ENCODE measurements around the gene SLC22A5.
A peak's percentile ranks its signal among the peaks of the same experiment; 100 is the strongest.

Gene SLC22A5

DNA sequence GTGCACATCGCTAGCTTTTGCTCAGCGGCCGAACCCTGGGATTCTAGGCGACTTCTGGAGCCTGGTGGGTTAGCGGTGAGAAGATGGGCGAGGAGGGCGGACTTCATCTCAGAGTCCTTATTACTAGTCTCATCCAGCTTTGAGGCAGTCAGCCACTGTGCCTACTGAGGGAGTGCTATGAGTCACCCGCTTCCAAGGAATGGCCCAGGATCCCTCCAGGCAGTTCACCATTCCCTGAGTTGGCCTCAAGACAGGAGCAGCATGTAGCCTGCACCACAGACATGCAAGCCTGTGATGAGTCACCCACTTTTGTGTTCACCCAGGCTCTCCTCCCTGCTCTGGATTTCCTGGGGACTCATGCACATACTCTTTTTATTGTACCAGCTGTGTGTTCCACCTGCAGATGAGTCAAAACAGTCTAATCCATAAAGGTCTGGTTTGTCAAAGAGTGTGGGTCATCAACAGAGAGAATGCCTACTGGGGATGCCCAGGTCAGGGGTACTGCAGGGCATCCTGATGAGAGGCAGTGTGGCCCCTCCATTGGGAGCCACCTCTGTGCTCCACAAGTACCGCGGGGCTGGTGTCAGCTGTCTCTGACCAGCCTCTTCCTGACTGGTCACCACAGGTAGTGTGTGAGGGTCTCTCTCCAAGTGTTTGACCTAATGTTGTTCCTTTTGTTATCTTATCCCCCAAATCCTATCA lies 20.2 kb downstream of the SLC22A5 start (continued):
- no peak for TF ChIP-seq GLIS2 (tag by site-specific recombination; IDR thresholded peaks at IDR 0.05)
- TF ChIP-seq ZNF76 (tag by site-specific recombination; IDR thresholded peaks at IDR 0.05; ENCODE audit: borderline replicate concordance, low read depth) = no peak
- TF ChIP-seq ZNF510 (tag by site-specific recombination; IDR thresholded peaks at IDR 0.05; ENCODE audit: insufficient replicate concordance) = no peak
- no peak for TF ChIP-seq ZNF514 (tag by site-specific recombination; IDR thresholded peaks at IDR 0.05)
- TF ChIP-seq, protein P1, sequence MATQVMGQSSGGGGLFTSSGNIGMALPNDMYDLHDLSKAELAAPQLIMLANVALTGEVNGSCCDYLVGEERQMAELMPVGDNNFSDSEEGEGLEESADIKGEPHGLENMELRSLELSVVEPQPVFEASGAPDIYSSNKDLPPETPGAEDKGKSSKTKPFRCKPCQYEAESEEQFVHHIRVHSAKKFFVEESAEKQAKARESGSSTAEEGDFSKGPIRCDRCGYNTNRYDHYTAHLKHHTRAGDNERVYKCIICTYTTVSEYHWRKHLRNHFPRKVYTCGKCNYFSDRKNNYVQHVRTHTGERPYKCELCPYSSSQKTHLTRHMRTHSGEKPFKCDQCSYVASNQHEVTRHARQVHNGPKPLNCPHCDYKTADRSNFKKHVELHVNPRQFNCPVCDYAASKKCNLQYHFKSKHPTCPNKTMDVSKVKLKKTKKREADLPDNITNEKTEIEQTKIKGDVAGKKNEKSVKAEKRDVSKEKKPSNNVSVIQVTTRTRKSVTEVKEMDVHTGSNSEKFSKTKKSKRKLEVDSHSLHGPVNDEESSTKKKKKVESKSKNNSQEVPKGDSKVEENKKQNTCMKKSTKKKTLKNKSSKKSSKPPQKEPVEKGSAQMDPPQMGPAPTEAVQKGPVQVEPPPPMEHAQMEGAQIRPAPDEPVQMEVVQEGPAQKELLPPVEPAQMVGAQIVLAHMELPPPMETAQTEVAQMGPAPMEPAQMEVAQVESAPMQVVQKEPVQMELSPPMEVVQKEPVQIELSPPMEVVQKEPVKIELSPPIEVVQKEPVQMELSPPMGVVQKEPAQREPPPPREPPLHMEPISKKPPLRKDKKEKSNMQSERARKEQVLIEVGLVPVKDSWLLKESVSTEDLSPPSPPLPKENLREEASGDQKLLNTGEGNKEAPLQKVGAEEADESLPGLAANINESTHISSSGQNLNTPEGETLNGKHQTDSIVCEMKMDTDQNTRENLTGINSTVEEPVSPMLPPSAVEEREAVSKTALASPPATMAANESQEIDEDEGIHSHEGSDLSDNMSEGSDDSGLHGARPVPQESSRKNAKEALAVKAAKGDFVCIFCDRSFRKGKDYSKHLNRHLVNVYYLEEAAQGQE (tag by site-specific recombination; IDR thresholded peaks at IDR 0.05) = no peak
- TF ChIP-seq HOXD13 (CRISPR knock-in tag; IDR thresholded peaks at IDR 0.05; ENCODE audit: borderline replicate concordance) = no peak
- no peak for TF ChIP-seq ZNF747 (tag by site-specific recombination; IDR thresholded peaks at IDR 0.05)
- peak; percentile 25; the same call in 1 of the 2 replicates for TF ChIP-seq GLIS1 (tag by site-specific recombination; IDR thresholded peaks at IDR 0.05)
- no peak for TF ChIP-seq ZNF416 (tag by site-specific recombination; IDR thresholded peaks at IDR 0.05)
- TF ChIP-seq ZBTB48 (tag by site-specific recombination; IDR thresholded peaks at IDR 0.05) = peak; percentile 90
- no peak for TF ChIP-seq ZNF23 (tag by site-specific recombination; IDR thresholded peaks at IDR 0.05; ENCODE audit: borderline replicate concordance)
- TF ChIP-seq, protein P2, sequence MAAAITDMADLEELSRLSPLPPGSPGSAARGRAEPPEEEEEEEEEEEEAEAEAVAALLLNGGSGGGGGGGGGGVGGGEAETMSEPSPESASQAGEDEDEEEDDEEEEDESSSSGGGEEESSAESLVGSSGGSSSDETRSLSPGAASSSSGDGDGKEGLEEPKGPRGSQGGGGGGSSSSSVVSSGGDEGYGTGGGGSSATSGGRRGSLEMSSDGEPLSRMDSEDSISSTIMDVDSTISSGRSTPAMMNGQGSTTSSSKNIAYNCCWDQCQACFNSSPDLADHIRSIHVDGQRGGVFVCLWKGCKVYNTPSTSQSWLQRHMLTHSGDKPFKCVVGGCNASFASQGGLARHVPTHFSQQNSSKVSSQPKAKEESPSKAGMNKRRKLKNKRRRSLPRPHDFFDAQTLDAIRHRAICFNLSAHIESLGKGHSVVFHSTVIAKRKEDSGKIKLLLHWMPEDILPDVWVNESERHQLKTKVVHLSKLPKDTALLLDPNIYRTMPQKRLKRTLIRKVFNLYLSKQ (tag by site-specific recombination; IDR thresholded peaks at IDR 0.05; ENCODE audit: borderline replicate concordance) = no peak
- TF ChIP-seq, protein P3, sequence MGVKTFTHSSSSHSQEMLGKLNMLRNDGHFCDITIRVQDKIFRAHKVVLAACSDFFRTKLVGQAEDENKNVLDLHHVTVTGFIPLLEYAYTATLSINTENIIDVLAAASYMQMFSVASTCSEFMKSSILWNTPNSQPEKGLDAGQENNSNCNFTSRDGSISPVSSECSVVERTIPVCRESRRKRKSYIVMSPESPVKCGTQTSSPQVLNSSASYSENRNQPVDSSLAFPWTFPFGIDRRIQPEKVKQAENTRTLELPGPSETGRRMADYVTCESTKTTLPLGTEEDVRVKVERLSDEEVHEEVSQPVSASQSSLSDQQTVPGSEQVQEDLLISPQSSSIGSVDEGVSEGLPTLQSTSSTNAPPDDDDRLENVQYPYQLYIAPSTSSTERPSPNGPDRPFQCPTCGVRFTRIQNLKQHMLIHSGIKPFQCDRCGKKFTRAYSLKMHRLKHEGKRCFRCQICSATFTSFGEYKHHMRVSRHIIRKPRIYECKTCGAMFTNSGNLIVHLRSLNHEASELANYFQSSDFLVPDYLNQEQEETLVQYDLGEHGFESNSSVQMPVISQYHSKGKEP (tag by site-specific recombination; IDR thresholded peaks at IDR 0.05) = peak; percentile 57
- TF ChIP-seq ZNF558 (tag by site-specific recombination; IDR thresholded peaks at IDR 0.05) = peak; percentile 46; the same call in 1 of the 2 replicates
- TF ChIP-seq ZNF292 (tag by site-specific recombination; IDR thresholded peaks at IDR 0.05; ENCODE audit: borderline replicate concordance, low read depth) = no peak
- TF ChIP-seq, protein P4, sequence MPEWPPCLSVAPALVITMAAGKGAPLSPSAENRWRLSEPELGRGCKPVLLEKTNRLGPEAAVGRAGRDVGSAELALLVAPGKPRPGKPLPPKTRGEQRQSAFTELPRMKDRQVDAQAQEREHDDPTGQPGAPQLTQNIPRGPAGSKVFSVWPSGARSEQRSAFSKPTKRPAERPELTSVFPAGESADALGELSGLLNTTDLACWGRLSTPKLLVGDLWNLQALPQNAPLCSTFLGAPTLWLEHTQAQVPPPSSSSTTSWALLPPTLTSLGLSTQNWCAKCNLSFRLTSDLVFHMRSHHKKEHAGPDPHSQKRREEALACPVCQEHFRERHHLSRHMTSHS (tag by site-specific recombination; IDR thresholded peaks at IDR 0.05) = no peak
- no peak for TF ChIP-seq GLI4 (tag by site-specific recombination; IDR thresholded peaks at IDR 0.05)
- no peak for TF ChIP-seq ZNF48 (tag by site-specific recombination; IDR thresholded peaks at IDR 0.05)
- no peak for TF ChIP-seq HOXC10 (CRISPR knock-in tag; IDR thresholded peaks at IDR 0.05)
- peak; percentile 100 for TF ChIP-seq ZNF660 (tag by site-specific recombination; IDR thresholded peaks at IDR 0.05)
- no peak for TF ChIP-seq KLF7 (tag by site-specific recombination; IDR thresholded peaks at IDR 0.05; ENCODE audit: borderline replicate concordance)
- no peak for TF ChIP-seq ZNF423 (tag by site-specific recombination; IDR thresholded peaks at IDR 0.05)
- no peak for TF ChIP-seq ZNF843 (tag by site-specific recombination; IDR thresholded peaks at IDR 0.05)
- no peak for TF ChIP-seq ZNF19 (tag by site-specific recombination; IDR thresholded peaks at IDR 0.05; ENCODE audit: low read depth)
- TF ChIP-seq, protein P5, sequence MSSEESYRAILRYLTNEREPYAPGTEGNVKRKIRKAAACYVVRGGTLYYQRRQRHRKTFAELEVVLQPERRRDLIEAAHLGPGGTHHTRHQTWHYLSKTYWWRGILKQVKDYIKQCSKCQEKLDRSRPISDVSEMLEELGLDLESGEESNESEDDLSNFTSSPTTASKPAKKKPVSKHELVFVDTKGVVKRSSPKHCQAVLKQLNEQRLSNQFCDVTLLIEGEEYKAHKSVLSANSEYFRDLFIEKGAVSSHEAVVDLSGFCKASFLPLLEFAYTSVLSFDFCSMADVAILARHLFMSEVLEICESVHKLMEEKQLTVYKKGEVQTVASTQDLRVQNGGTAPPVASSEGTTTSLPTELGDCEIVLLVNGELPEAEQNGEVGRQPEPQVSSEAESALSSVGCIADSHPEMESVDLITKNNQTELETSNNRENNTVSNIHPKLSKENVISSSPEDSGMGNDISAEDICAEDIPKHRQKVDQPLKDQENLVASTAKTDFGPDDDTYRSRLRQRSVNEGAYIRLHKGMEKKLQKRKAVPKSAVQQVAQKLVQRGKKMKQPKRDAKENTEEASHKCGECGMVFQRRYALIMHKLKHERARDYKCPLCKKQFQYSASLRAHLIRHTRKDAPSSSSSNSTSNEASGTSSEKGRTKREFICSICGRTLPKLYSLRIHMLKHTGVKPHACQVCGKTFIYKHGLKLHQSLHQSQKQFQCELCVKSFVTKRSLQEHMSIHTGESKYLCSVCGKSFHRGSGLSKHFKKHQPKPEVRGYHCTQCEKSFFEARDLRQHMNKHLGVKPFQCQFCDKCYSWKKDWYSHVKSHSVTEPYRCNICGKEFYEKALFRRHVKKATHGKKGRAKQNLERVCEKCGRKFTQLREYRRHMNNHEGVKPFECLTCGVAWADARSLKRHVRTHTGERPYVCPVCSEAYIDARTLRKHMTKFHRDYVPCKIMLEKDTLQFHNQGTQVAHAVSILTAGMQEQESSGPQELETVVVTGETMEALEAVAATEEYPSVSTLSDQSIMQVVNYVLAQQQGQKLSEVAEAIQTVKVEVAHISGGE (tag by site-specific recombination; conservative IDR thresholded peaks at IDR 0.05; ENCODE audit: low read depth) = no peak

Measured in HEK293 (cell line).